RWPE1 (cell line): ENCODE measurements around the gene PHF20.
"Not testable (repeated sequence)": the region's sequence is repeated elsewhere in the genome, so short reads cannot be mapped to it uniquely, and the experiment has no call there.

Experiments
- CTCF ChIA-PET: fragments of 350-600 bp; sonication (Branson Sonifier 250); formaldehyde crosslinking; extraction: SDS; loops from one replicate; lab custom pipeline; 2021; lab: Yijun Ruan, JAX
- POLR2A ChIA-PET: fragments of 400-600 bp; formaldehyde crosslinking; extraction: SDS; loops from one replicate; lab custom pipeline; 2020; ENCODE audit warnings: antibody characterized with exemption; ENCODE audit not compliant: low non-redundant PET; lab: Yijun Ruan, JAX
- DNase-seq: peaks from one replicate; pipeline ENCODE4 v3.0.0; 2012; ENCODE audit warnings: low spot score
- H3K27ac ChIP-seq: fragments of 450-650 bp; 2 replicates; pipeline ENCODE4 v1.5.1; 2017
- TF ChIP-seq, protein P1 (sequence below): fragments of 450-650 bp; conservative IDR thresholded peaks from 2 replicates; pipeline ENCODE4 v1.5.1; 2017; ENCODE audit warnings: low read depth, mild to moderate bottlenecking

PHF20 gene

DNA sequence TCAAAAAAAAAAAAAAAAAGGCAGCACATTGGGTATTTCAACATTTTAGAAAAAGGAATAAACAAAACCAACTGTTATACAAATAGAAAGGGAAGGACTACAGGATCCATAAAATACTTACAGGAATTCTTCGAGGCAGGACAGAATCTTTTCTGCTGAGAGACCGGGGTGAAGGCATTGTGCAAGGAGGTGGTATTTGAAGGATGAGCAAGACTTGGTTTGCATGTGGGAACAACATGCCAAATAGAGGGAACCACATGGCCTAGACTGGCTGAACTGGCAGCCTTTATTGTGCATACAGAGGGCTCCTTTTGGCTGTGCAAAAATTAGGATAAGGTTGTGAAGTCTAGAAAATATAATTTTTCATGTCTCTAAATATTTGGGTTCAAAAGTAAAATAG is 119.6 kb downstream of the PHF20 start:
- DNase-seq = no peak
- peak overlapping the region; percentile 36 for H3K27ac ChIP-seq
- CTCF ChIA-PET = interaction anchor here (0.7 kb wide), 1 partner anchor 202 kb away, joined by 3 read pairs; no protein-coding TSS in a partner anchor
- POLR2A ChIA-PET = no interaction called here
- TF ChIP-seq, protein P1, sequence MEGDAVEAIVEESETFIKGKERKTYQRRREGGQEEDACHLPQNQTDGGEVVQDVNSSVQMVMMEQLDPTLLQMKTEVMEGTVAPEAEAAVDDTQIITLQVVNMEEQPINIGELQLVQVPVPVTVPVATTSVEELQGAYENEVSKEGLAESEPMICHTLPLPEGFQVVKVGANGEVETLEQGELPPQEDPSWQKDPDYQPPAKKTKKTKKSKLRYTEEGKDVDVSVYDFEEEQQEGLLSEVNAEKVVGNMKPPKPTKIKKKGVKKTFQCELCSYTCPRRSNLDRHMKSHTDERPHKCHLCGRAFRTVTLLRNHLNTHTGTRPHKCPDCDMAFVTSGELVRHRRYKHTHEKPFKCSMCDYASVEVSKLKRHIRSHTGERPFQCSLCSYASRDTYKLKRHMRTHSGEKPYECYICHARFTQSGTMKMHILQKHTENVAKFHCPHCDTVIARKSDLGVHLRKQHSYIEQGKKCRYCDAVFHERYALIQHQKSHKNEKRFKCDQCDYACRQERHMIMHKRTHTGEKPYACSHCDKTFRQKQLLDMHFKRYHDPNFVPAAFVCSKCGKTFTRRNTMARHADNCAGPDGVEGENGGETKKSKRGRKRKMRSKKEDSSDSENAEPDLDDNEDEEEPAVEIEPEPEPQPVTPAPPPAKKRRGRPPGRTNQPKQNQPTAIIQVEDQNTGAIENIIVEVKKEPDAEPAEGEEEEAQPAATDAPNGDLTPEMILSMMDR = no peak

DNA sequence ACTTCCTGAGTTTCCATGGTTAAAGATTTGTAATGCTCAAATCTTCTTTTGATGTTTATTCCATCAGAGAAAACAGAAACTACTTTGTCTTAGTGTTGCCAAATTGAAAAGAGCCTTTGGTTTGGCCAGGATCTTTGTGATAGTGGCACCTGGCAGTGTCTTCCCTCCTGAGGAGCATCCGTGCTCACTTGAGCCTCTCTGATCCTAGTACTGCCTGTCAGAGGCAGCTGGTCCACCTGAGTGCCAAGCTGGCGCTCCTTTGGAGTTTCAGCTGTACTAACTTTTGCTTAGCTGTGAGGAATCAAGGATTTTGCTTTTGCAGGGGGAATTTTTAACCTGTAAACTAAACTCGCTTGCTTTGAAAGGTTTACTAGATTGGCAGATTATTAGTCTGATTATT is 121.1 kb downstream of the PHF20 start:
- H3K27ac ChIP-seq = peak overlapping the region; percentile 9
- POLR2A ChIA-PET = interaction anchor here (0.7 kb wide), 1 partner anchor 25 kb away, joined by 7 read pairs; no protein-coding TSS in a partner anchor
- CTCF ChIA-PET = interaction anchor here (0.6 to 0.8 kb wide), 2 partner anchors 100 to 1544 kb away, joined by 3 to 4 read pairs; no protein-coding TSS in a partner anchor
- TF ChIP-seq, protein P1 = no peak
- DNase-seq = no peak

DNA sequence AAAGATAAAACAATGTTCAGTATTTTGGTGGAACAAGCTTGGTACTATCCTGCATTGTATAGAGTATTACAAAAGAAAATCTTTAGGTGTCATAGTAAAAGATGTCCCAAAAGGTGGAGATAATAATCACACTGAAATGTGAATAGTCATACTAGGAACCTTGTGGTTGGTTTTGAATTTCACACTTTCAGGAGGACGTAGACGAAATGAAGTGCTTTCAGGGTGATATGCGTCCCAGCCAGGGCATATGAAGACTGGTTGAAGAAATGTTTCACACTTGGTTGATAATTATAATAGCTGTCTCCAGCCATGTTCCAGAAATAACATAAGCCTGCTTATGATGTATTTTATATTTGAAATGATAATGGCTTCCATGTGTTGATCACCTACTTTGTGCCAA is 122.1 kb downstream of the PHF20 start:
- POLR2A ChIA-PET = interaction anchor here (0.5 to 0.7 kb wide), 2 partner anchors 29 to 225 kb away, joined by 3 read pairs; no protein-coding TSS in a partner anchor

DNA sequence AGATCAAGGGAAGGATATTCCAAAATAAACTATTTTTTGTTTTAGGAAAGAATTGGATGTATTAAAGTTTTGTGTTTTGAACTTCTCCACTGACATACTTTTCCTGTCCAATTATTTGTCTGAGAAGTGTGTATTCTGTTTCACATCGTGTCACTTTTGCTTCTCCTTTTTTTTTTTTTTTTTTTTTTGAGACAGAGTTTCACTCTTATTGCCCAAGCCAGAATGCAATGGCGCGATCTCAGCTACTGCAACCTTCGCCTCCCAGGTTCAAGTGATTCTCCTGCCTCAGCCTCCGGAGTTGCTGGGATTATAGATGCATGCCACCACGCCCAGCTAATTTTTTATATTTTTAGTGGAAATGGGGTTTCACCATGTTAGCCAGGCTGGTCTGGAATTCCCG is 123.7 kb downstream of the PHF20 start:
- POLR2A ChIA-PET, CTCF ChIA-PET, DNase-seq, H3K27ac ChIP-seq: not testable (repeated sequence)

More for the DNA sequence above, 122.1 kb downstream of the PHF20 start:
- DNase-seq = no peak
- TF ChIP-seq, protein P1 = no peak
- CTCF ChIA-PET = interaction anchor here (0.6 to 0.9 kb wide), 2 partner anchors 13 to 65 kb away, joined by 3 read pairs; no protein-coding TSS in a partner anchor
- H3K27ac ChIP-seq = no peak overlapping the region

DNA sequence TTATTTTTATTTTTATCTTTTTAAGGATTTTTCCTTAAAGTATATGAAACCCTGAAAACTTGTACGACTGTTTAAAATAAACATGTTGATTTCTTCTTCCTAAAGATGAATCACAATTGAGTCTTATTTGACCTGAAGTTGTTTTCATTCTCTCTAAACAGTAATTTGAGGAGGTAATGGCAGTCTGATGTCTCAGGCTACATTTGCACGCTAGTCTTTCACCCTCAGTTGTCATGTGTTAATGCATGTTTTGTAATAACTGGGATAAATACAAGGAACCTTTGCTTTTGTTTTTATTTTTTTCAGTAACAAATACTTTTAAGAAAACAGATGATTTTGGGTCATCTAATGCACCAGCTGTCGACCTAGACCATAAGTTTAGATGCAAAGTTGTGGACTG is 127.2 kb downstream of the PHF20 start:
- POLR2A ChIA-PET = no interaction called here
- DNase-seq = no peak
- no peak overlapping the region for H3K27ac ChIP-seq
- TF ChIP-seq, protein P1 = no peak
- CTCF ChIA-PET = no interaction called here

DNA sequence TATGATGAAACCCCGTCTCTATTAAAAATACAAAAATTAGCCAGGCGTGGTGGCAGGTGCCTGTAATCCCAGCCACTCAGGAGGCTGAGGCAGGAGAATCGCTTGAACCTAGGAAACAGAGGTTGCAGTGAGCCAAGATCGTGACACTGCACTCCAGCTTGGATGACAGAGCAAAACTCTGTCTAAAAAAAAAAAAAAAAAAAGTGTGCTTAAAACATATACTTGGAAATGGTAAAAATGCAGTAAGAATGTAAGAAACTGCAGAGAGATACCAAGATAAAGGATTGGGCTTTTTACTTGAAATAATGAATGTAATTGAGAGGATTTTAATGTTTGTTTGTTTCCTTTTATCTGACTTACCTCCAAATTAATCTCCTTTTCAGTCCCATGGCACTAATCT is 129.4 kb downstream of the PHF20 start:
- CTCF ChIA-PET = interaction anchor here (0.6 to 0.7 kb wide), 2 partner anchors 41 to 82 kb away, joined by 3 read pairs; no protein-coding TSS in a partner anchor
- H3K27ac ChIP-seq = peak overlapping the region; percentile 32; the same call in 1 of the 2 replicates
- POLR2A ChIA-PET, DNase-seq: not testable (repeated sequence)

DNA sequence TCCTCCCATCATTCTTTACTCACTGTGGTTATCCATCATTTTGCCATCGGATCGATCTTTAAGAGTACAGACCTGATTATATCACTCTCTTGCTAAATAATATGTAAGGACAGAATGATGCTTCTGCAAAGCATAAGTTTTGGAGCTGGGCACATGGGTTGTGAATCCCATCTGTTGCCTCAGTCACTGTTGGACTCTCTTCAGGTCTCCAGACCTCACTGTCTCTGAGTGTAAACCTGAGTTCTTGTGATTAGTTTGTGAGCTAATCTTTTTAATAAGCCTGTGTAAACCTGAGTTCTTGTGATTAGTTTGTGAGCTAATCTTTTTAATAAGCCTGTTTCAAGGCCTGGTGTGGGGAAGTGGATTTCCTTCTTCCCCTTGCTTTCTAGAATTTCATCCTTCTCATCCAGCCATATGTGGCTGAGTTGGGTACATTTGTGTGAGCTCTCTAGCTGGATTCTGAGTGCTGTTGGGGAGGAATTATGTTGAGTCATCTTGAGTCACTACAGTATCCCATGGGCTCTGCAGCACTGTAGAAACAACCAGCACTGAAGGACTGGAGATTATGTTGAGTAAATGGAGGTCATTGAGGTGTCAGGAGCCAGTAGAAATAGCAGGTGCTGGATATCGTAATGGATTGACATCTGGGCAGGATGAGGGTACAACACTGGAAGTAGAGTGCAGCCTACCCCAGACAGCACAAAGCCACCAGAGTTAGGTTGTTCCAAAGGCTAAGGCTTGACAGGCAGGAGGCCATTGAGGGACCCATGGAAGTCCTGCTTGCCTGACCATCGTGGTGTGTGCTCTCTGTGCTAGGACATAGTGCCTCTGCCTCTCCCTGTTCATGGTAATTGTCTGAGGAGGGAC is 130.1 kb downstream of the PHF20 start:
- CTCF ChIA-PET = interaction anchor here (0.6 to 0.7 kb wide), 2 partner anchors 41 to 82 kb away, joined by 3 read pairs; no protein-coding TSS in a partner anchor
- DNase-seq = peak; percentile 95
- TF ChIP-seq, protein P1 = no peak
- POLR2A ChIA-PET = no interaction called here
- H3K27ac ChIP-seq = peak overlapping the region; percentile 36
